CMK (cell line): ENCODE data around the gene PANX1.
"Not testable (repeated sequence)": the region's sequence is repeated elsewhere in the genome, so short reads cannot be mapped to it uniquely, and the experiment has no call there.

Experiments
- DNase-seq: peaks from one replicate; pipeline ENCODE4 v3.0.0-alpha.2; 2010; ENCODE audit warnings: low read depth

The PANX1 gene

GRCh38 chr11:94128746-94129511, at the start of gene PANX1:
Gene PANX1 (plus strand): TSS chr11:94128841. CDS start chr11:94129313, 472 bp downstream.
- DNase-seq: peak; percentile 53

GRCh38 chr11:94084164-94084563, 44.5 kb upstream of the PANX1 start:
- DNase-seq: no peak

- DNase-seq: no peak
Measured at GRCh38 chr11:94088906-94089305, 39.7 kb upstream of the PANX1 start.

GRCh38 chr11:94089341-94089740, 39.3 kb upstream of the PANX1 start:
- no peak for DNase-seq

- DNase-seq: no peak
Measured at GRCh38 chr11:94090401-94090800, 38.2 kb upstream of the PANX1 start.

- DNase-seq: no peak
Measured at GRCh38 chr11:94091091-94091490, 37.5 kb upstream of the PANX1 start.

GRCh38 chr11:94100253-94100652, 28.4 kb upstream of the PANX1 start:
- DNase-seq: no peak

- DNase-seq: no peak
Measured at GRCh38 chr11:94103471-94103870, 25.2 kb upstream of the PANX1 start.

GRCh38 chr11:94104734-94105133, 23.9 kb upstream of the PANX1 start:
- no peak for DNase-seq

GRCh38 chr11:94106716-94107115, 21.9 kb upstream of the PANX1 start:
- DNase-seq: no peak

GRCh38 chr11:94107363-94107762, 21.3 kb upstream of the PANX1 start:
- no peak for DNase-seq

GRCh38 chr11:94111241-94111640, 17.4 kb upstream of the PANX1 start:
- DNase-seq: no peak

GRCh38 chr11:94111660-94112059, 17.0 kb upstream of the PANX1 start:
- DNase-seq: no peak

- DNase-seq: no peak
Measured at GRCh38 chr11:94112206-94112953, 16.3 kb upstream of the PANX1 start.

GRCh38 chr11:94117197-94117574, 11.5 kb upstream of the PANX1 start:
- no peak for DNase-seq

- DNase-seq: no peak
Measured at GRCh38 chr11:94117871-94118270, 10.8 kb upstream of the PANX1 start.

- not testable (repeated sequence) for DNase-seq
Measured at GRCh38 chr11:94119676-94120075, 9.0 kb upstream of the PANX1 start.

- DNase-seq: not testable (repeated sequence)
Measured at GRCh38 chr11:94120516-94120915, 8.1 kb upstream of the PANX1 start.

- DNase-seq: no peak
Measured at GRCh38 chr11:94120946-94121345, 7.7 kb upstream of the PANX1 start.

GRCh38 chr11:94125407-94126115, 3.1 kb upstream of the PANX1 start:
- DNase-seq: no peak

GRCh38 chr11:94127638-94128037, 1.0 kb upstream of the PANX1 start:
- no peak for DNase-seq

GRCh38 chr11:94128291-94128745, 323 bp upstream of the PANX1 start:
- DNase-seq: no peak
